ENCODE measurements around the gene XK.

GRCh38 chrX:37755025-37755424, 69.4 kb downstream of the XK start:
- TF ChIP-seq POLR2AphosphoS5 (IDR thresholded peaks at IDR 0.05) (peak in 1 of 3 donors; percentile 79), CTCF (IDR thresholded peaks at IDR 0.05 in 8 of 11, conservative IDR thresholded peaks at IDR 0.05 in 3 of 11) (no peak), POLR2A (IDR thresholded peaks at IDR 0.05) (no peak)

Measured in spleen (tissue), 7 donors.